Measurements from ENCODE around the gene RCE1.

The RCE1 gene

GRCh38 chr11:66870616-66871520, 27.6 kb downstream of the RCE1 start:
- no peak for DNase-seq

GRCh38 chr11:66871521-66871901, 28.3 kb downstream of the RCE1 start:
- no peak for DNase-seq

GRCh38 chr11:66874232-66874631, 31.0 kb downstream of the RCE1 start:
- DNase-seq = no peak

GRCh38 chr11:66875378-66875777, 32.1 kb downstream of the RCE1 start:
- DNase-seq = no peak

- DNase-seq = no peak
These were observed 34.5 kb downstream of the RCE1 start for GRCh38 chr11:66877588-66878385.

GRCh38 chr11:66878474-66878873, 35.2 kb downstream of the RCE1 start:
- no peak for DNase-seq

GRCh38 chr11:66879000-66879399, 35.8 kb downstream of the RCE1 start:
- DNase-seq = no peak

- no peak for DNase-seq
These were observed 36.3 kb downstream of the RCE1 start for GRCh38 chr11:66879583-66879982.

GRCh38 chr11:66879999-66880398, 36.8 kb downstream of the RCE1 start:
- DNase-seq = no peak

- no peak for DNase-seq
These were observed 37.5 kb downstream of the RCE1 start for GRCh38 chr11:66880496-66881450.

- DNase-seq = no peak
These were observed 38.2 kb downstream of the RCE1 start for GRCh38 chr11:66881451-66881835.

- no peak for DNase-seq
These were observed 38.7 kb downstream of the RCE1 start for GRCh38 chr11:66881927-66882452.

- no peak for DNase-seq
These were observed 39.3 kb downstream of the RCE1 start for GRCh38 chr11:66882561-66883015.

- peak; percentile 86 for DNase-seq
These were observed 40.0 kb downstream of the RCE1 start for GRCh38 chr11:66883016-66883965.

- DNase-seq = no peak
These were observed 41.2 kb downstream of the RCE1 start for GRCh38 chr11:66884443-66884842.

- no peak for DNase-seq
These were observed 42.2 kb downstream of the RCE1 start for GRCh38 chr11:66885469-66885868.

- DNase-seq = no peak
These were observed 42.8 kb downstream of the RCE1 start for GRCh38 chr11:66885950-66886440.

- no peak for DNase-seq
These were observed 43.5 kb downstream of the RCE1 start for GRCh38 chr11:66886671-66887221.

GRCh38 chr11:66887526-66887925, 44.3 kb downstream of the RCE1 start:
- DNase-seq = no peak

- DNase-seq = no peak
These were observed 45.0 kb downstream of the RCE1 start for GRCh38 chr11:66888282-66888681.

- no peak for DNase-seq
These were observed 46.7 kb downstream of the RCE1 start for GRCh38 chr11:66889960-66890359.
